ENCODE measurements around the gene KLF12. TPM values are rescaled to one million over a fixed set of nuclear protein-coding genes. Genes with fewer than 3 reads are reported as not detected.

Gene KLF12
- total and polyA plus RNA-seq, 2 experiments from 2014 or later = 6.4 to 7.7 TPM

DNA sequence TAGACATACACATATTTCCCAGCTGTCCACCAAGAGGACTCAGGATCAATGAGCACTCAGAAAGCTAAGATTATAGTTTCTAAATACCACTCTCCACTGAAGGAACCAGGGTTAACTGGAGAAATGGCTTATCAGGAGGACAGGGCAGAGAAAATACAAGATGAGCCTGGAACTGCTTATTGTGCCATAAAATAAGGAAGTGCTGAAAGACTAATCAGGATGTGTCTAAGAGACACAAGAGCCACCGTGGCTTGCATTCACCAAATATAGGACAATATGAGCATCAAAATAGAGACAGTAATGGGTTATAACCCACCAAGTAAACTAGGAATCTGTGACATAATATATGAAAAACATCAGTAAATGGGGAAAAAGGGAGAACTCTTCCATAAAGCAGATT is 32.8 kb downstream of the KLF12 start (continued):
- TF ChIP-seq CTCF (conservative IDR thresholded peaks at IDR 0.05; ENCODE audit: low read depth in 2 of 2) = no peak

DNA sequence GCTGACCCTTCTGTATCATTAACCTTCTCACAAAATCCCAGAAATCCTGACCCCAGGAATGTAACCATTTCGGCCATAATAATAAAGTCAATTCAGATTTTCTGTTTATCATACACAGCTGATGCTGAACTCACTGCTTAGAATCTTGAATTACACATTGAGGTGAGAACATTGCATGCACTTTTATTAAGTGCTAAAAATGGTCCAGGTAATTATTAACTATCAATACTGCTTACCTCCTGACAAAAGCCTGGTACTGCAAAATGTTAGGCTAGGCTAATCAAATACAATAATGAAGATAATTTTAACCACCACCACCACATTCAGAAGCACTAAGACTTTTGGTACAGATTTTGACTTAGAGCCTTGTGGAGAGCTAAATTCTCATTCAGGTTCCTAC is 36.1 kb downstream of the KLF12 start:
- no peak overlapping the region for H3K4me3 Mint-ChIP-seq
- H3K79me2 ChIP-seq (replicated peaks; ENCODE audit: insufficient read depth) = peaks cover 30% of the 10 kb centered on the region

GRCh38 chr13:74097116-74097515 is 37.1 kb downstream of the KLF12 start:
- Mint-ChIP-seq H3K27me3 (ENCODE audit: insufficient read depth, low read depth, poor library complexity) (no peaks in the 10 kb centered on the region), H3K9me3 (peaks cover 14% of the 10 kb centered on the region; the same call in 2 of the 3 replicates), H3K4me1 (no peaks in the 10 kb centered on the region; the same call in 1 of the 3 replicates)
- TF ChIP-seq EZH2phosphoT487 (IDR thresholded peaks at IDR 0.05; ENCODE audit: unreplicated experiment) = no peak
- no peak for TF ChIP-seq POLR2AphosphoS5 (IDR thresholded peaks at IDR 0.05; ENCODE audit: low read depth)
- no peak for TF ChIP-seq ZNF331 (CRISPR knock-in tag; IDR thresholded peaks at IDR 0.05; ENCODE audit: low read depth)
- TF ChIP-seq ZNF114 (CRISPR knock-in tag; IDR thresholded peaks at IDR 0.05) = no peak
- no peak for TF ChIP-seq CTCF (conservative IDR thresholded peaks at IDR 0.05; ENCODE audit: low read depth in 2 of 2)
- TF ChIP-seq, protein P1, sequence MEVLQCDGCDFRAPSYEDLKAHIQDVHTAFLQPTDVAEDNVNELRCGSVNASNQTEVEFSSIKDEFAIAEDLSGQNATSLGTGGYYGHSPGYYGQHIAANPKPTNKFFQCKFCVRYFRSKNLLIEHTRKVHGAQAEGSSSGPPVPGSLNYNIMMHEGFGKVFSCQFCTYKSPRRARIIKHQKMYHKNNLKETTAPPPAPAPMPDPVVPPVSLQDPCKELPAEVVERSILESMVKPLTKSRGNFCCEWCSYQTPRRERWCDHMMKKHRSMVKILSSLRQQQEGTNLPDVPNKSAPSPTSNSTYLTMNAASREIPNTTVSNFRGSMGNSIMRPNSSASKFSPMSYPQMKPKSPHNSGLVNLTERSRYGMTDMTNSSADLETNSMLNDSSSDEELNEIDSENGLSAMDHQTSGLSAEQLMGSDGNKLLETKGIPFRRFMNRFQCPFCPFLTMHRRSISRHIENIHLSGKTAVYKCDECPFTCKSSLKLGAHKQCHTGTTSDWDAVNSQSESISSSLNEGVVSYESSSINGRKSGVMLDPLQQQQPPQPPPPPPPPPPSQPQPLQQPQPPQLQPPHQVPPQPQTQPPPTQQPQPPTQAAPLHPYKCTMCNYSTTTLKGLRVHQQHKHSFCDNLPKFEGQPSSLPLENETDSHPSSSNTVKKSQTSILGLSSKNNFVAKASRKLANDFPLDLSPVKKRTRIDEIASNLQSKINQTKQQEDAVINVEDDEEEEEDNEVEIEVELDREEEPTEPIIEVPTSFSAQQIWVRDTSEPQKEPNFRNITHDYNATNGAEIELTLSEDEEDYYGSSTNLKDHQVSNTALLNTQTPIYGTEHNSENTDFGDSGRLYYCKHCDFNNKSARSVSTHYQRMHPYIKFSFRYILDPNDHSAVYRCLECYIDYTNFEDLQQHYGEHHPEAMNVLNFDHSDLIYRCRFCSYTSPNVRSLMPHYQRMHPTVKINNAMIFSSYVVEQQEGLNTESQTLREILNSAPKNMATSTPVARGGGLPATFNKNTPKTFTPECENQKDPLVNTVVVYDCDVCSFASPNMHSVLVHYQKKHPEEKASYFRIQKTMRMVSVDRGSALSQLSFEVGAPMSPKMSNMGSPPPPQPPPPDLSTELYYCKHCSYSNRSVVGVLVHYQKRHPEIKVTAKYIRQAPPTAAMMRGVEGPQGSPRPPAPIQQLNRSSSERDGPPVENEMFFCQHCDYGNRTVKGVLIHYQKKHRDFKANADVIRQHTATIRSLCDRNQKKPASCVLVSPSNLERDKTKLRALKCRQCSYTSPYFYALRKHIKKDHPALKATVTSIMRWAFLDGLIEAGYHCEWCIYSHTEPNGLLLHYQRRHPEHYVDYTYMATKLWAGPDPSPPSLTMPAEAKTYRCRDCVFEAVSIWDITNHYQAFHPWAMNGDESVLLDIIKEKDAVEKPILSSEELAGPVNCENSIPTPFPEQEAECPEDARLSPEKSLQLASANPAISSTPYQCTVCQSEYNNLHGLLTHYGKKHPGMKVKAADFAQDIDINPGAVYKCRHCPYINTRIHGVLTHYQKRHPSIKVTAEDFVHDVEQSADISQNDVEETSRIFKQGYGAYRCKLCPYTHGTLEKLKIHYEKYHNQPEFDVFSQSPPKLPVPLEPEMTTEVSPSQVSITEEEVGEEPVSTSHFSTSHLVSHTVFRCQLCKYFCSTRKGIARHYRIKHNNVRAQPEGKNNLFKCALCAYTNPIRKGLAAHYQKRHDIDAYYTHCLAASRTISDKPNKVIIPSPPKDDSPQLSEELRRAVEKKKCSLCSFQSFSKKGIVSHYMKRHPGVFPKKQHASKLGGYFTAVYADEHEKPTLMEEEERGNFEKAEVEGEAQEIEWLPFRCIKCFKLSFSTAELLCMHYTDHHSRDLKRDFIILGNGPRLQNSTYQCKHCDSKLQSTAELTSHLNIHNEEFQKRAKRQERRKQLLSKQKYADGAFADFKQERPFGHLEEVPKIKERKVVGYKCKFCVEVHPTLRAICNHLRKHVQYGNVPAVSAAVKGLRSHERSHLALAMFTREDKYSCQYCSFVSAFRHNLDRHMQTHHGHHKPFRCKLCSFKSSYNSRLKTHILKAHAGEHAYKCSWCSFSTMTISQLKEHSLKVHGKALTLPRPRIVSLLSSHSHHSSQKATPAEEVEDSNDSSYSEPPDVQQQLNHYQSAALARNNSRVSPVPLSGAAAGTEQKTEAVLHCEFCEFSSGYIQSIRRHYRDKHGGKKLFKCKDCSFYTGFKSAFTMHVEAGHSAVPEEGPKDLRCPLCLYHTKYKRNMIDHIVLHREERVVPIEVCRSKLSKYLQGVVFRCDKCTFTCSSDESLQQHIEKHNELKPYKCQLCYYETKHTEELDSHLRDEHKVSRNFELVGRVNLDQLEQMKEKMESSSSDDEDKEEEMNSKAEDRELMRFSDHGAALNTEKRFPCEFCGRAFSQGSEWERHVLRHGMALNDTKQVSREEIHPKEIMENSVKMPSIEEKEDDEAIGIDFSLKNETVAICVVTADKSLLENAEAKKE (CRISPR knock-in tag; IDR thresholded peaks at IDR 0.05) = no peak
- no peak for TF ChIP-seq ETS1 (IDR thresholded peaks at IDR 0.05)
- no peak for TF ChIP-seq JUNB (IDR thresholded peaks at IDR 0.05; ENCODE audit: unreplicated experiment)

More for the DNA sequence above, 36.1 kb downstream of the KLF12 start:
- no peaks in the 10 kb centered on the region for H3F3A ChIP-seq (replicated peaks; ENCODE audit: low read depth)
- no peaks in the 10 kb centered on the region for H3K9me2 ChIP-seq (ENCODE audit: insufficient read depth)
- Mint-ChIP-seq H3K27ac (no peak overlapping the region), H3K27me3 (ENCODE audit: insufficient read depth, low read depth, poor library complexity) (no peaks in the 10 kb centered on the region), H3K4me1 (no peaks in the 10 kb centered on the region; the same call in 1 of the 3 replicates), H3K9me3 (peaks cover 14% of the 10 kb centered on the region; the same call in 2 of the 3 replicates), H3K36me3 (ENCODE audit: low read depth) (peaks cover 12% of the 10 kb centered on the region)
- no peaks in the 10 kb centered on the region for H3K36me3 ChIP-seq (ENCODE audit: insufficient read depth)
- H4K20me1 ChIP-seq (replicated peaks; ENCODE audit: insufficient read depth) = no peaks in the 10 kb centered on the region
- no peak overlapping the region for H3K27ac ChIP-seq (ENCODE audit: low read depth)
- H3K4me1 ChIP-seq (ENCODE audit: insufficient read depth) = no peaks in the 10 kb centered on the region
- no peak overlapping the region for H3K4me3 ChIP-seq
- DNase-seq (ENCODE audit: low spot score) (no peak), ATAC-seq (no peak)
- H3K4me2 ChIP-seq = no peak overlapping the region
- H3K27me3 ChIP-seq (ENCODE audit: insufficient read depth) = no peaks in the 10 kb centered on the region
- H2AFZ ChIP-seq = no peak overlapping the region
- TF ChIP-seq JUNB (IDR thresholded peaks at IDR 0.05; ENCODE audit: unreplicated experiment) = no peak

More at GRCh38 chr13:74097116-74097515, 37.1 kb downstream of the KLF12 start:
- H3K36me3 Mint-ChIP-seq (ENCODE audit: low read depth) = peaks cover 12% of the 10 kb centered on the region
- H3K4me2 ChIP-seq = no peak overlapping the region
- H3K9me2 ChIP-seq (ENCODE audit: insufficient read depth) = no peaks in the 10 kb centered on the region
- no peak for DNase-seq (ENCODE audit: low spot score)
- H3K79me2 ChIP-seq (replicated peaks; ENCODE audit: insufficient read depth) = peaks cover 30% of the 10 kb centered on the region
- no peak overlapping the region for H3K4me3 ChIP-seq
- no peak for ATAC-seq
- no peaks in the 10 kb centered on the region for H3F3A ChIP-seq (replicated peaks; ENCODE audit: low read depth)
- no peak overlapping the region for H3K27ac ChIP-seq (ENCODE audit: low read depth)
- H4K20me1 ChIP-seq (replicated peaks; ENCODE audit: insufficient read depth) = no peaks in the 10 kb centered on the region
- no peak overlapping the region for H2AFZ ChIP-seq
- no peaks in the 10 kb centered on the region for H3K36me3 ChIP-seq (ENCODE audit: insufficient read depth)
- H3K27me3 ChIP-seq (ENCODE audit: insufficient read depth) = no peaks in the 10 kb centered on the region
- H3K4me1 ChIP-seq (ENCODE audit: insufficient read depth) = no peaks in the 10 kb centered on the region
- H3K4me3 Mint-ChIP-seq = no peak overlapping the region
- H3K27ac Mint-ChIP-seq = no peak overlapping the region

Data from GM23338 (cell line).